ENCODE measurements around the gene RPTOR. TPM values are rescaled to one million over a fixed set of nuclear protein-coding genes. Genes with fewer than 3 reads are reported as not detected.
A peak's percentile ranks its signal among the peaks of the same experiment; 100 is the strongest.

The RPTOR gene
- polyA plus RNA-seq, 1 experiment: 10.8 TPM

DNA sequence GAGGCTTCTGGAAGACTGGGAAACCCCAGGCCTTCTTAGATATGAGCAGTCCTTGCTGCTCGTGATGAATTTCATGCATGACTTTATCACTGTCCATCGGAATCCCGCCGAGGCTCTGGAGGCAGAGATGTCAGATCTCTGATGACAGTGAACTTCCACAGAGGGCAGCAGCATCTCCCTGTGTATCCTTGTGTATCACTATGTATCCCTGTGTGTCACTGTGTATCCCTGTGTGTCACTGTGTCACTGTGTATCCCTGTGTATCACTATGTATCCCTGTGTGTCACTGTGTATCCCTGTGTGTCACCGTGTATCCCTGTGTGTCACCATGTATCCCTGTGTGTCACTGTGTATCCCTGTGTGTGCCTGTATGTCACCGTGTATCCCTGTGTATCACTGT, 286.9 kb downstream of the RPTOR start:
- TF ChIP-seq, protein P1, sequence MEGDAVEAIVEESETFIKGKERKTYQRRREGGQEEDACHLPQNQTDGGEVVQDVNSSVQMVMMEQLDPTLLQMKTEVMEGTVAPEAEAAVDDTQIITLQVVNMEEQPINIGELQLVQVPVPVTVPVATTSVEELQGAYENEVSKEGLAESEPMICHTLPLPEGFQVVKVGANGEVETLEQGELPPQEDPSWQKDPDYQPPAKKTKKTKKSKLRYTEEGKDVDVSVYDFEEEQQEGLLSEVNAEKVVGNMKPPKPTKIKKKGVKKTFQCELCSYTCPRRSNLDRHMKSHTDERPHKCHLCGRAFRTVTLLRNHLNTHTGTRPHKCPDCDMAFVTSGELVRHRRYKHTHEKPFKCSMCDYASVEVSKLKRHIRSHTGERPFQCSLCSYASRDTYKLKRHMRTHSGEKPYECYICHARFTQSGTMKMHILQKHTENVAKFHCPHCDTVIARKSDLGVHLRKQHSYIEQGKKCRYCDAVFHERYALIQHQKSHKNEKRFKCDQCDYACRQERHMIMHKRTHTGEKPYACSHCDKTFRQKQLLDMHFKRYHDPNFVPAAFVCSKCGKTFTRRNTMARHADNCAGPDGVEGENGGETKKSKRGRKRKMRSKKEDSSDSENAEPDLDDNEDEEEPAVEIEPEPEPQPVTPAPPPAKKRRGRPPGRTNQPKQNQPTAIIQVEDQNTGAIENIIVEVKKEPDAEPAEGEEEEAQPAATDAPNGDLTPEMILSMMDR (IDR thresholded peaks at IDR 0.05; ENCODE audit: insufficient read depth, low read depth, low read length): no peak
- ChIA-PET POLR2A (no interaction called here), CTCF (no interaction called here)
- Histone ChIP-seq H3K4me3 (ENCODE audit: low read depth, low read length) (no peak overlapping the region), H3K27me3 (ENCODE audit: control insufficient read depth, insufficient read depth, low read length) (no peaks in the 10 kb centered on the region), H3K36me3 (ENCODE audit: control insufficient read depth, insufficient read depth, low read length) (peaks cover 5% of the 10 kb centered on the region)
- DNase-seq (ENCODE audit: low read depth): no peak

DNA sequence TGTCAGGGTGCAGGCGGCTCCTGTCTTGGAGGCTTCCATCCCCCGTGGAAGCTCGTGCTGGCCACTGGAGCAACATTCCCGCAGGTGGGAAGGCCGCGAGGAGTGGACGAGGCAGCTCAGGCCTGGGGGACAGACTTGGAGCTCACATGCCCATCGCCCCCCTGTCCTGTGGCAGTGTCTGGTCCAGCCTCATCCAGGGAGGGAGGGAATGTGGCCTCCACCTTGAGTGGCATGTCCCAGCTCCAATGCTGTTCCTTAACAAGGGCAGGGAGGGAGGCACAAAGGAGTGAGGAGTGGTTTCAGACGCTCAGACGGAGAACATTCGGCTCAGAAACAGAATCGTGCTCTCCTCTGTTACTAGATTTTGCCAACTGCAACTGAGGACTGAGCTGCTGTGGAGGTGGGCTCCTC, 287.6 kb downstream of the RPTOR start:
- ChIA-PET POLR2A (no interaction called here), CTCF (interaction anchor here (0.8 to 1.7 kb wide), 2 partner anchors 9 to 14 kb away, joined by 4 to 5 read pairs; no protein-coding TSS in a partner anchor)
- no peak for DNase-seq (ENCODE audit: low read depth)
- no peaks in the 10 kb centered on the region for H3K27me3 ChIP-seq (ENCODE audit: control insufficient read depth, insufficient read depth, low read length)
- peak overlapping the region; percentile 39 for H3K4me3 ChIP-seq (ENCODE audit: low read depth, low read length)
- peaks cover 3% of the 10 kb centered on the region for H3K36me3 ChIP-seq (ENCODE audit: control insufficient read depth, insufficient read depth, low read length)
- TF ChIP-seq, protein P1 (IDR thresholded peaks at IDR 0.05; ENCODE audit: insufficient read depth, low read depth, low read length): no peak

DNA sequence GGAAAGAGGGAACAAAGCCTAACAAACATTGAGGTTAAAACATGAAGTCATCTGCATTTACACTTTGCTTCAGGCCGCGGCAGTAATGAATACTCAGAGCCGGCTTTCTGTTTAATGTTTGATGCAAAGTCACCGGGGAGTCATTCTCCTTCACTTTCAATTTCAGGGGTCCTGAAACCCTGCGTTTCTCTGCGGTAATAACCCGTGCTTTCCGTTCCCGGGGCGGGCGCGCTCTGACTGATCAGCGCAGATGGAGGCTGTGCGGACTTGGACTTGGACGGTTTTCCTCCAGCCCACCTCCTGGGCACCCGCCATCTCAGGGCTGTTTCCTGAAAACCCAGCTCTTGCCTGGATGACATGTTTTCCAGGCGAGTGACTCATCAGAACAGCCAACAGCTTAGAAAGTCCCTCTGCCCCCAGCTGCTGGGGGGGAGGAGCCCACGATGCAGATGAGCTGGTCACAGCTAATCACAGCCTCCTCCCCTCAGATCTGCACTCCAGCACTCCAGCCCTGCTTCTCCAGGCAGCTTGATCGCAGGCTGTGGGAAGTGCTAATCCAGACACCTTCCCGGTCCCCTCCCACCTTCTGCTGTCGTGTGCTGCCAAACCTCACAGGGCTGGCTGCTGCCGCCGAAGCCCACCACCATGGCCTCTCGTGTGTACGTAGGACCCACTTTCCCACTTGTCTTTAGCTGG, 288.4 kb downstream of the RPTOR start:
- ChIA-PET CTCF (interaction anchor here (0.5 to 1.9 kb wide), 8 partner anchors 8 to 302 kb away, joined by 3 to 7 read pairs (median 3); no protein-coding TSS in a partner anchor), POLR2A (interaction anchor here (0.6 kb wide), 2 partner anchors 26 to 408 kb away, joined by 3 to 5 read pairs; no protein-coding TSS in a partner anchor)
- peak; percentile 91 for DNase-seq (ENCODE audit: low read depth)
- Histone ChIP-seq H3K27me3 (ENCODE audit: control insufficient read depth, insufficient read depth, low read length) (no peaks in the 10 kb centered on the region), H3K36me3 (ENCODE audit: control insufficient read depth, insufficient read depth, low read length) (peaks cover 1% of the 10 kb centered on the region), H3K4me3 (ENCODE audit: low read depth, low read length) (peak overlapping the region; percentile 39)
- TF ChIP-seq, protein P1 (IDR thresholded peaks at IDR 0.05; ENCODE audit: insufficient read depth, low read depth, low read length): no peak

DNA sequence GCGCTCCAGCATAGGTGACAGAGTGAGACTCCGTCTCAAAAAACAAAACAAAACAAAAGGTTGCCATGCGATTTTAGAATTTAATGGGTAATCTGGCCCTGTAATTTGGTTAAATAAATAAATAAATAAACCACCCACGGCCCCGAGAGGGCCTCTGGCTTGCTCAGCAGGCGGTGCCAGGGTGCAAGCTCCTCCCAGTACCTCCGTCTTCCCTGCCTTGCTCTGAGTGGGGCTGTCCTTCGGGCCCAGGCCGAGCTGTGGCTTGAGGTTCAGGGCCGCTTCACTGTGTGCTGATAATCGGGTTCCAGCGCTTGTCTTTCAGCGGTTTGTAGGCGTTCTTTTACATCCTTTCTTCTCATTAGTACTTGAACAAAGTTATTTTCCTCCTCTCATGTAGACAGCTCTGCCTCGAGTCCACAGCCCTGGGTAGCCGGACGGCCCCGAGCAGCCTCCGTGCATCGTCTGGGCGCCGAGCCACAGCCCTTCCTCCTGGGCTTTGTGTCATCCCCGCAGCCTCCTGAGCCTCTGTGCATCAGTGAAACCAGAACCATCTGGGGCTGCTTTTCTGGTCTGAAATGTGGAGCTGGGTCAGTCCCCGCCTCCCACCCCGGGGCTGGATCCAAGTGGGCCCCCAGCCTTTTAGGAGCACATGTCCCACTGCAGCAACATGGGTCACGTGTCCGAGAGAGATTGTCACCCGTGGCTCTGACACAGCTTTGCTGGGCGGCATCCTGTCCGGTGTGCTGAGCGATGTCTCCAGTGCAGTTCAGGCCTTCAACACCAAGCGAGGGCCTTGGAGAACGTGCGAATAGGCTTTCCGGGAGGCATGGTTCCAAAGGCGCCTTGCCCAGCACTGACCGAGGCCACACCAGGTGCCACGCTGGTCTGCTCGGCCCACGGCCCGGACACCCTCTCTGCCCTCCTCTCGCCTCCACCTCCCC, 289.6 kb downstream of the RPTOR start:
- TF ChIP-seq, protein P1 (IDR thresholded peaks at IDR 0.05; ENCODE audit: insufficient read depth, low read depth, low read length): no peak
- POLR2A ChIA-PET: interaction anchor here (0.6 kb wide), 2 partner anchors 25 to 407 kb away, joined by 3 to 5 read pairs; no protein-coding TSS in a partner anchor
- Histone ChIP-seq H3K4me3 (ENCODE audit: low read depth, low read length) (peak overlapping the region; percentile 39), H3K36me3 (ENCODE audit: control insufficient read depth, insufficient read depth, low read length) (peaks cover 2% of the 10 kb centered on the region; the same call in 1 of the 2 replicates), H3K27me3 (ENCODE audit: control insufficient read depth, insufficient read depth, low read length) (no peaks in the 10 kb centered on the region)
- CTCF ChIA-PET: interaction anchor here (0.5 to 1.9 kb wide), 8 partner anchors 16 to 303 kb away, joined by 3 to 5 read pairs (median 3); no protein-coding TSS in a partner anchor
- peak; percentile 58 for DNase-seq (ENCODE audit: low read depth)

DNA sequence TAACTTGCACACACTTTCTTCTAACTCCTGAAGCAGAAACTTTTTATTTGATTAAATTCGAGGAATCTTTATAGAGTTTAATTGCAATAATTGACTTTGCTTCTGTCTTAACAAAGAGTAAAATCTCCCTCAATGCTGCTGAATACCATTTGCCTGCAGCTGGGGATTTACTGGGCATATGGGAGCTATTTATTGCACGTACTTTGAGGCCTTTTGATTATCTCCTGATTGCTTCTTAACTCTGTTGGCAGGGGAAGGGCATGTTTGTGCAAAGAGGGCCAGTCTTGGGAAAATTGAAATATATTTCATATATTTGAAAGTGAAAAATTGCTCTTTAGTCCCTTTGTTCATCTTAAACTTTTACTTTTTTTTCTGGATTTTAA, 290.2 kb downstream of the RPTOR start:
- ChIA-PET POLR2A (no interaction called here), CTCF (interaction anchor here (1.9 kb wide), 1 partner anchor 57 kb away, joined by 5 read pairs; no protein-coding TSS in a partner anchor)
- no peak for DNase-seq (ENCODE audit: low read depth)
- Histone ChIP-seq H3K27me3 (ENCODE audit: control insufficient read depth, insufficient read depth, low read length) (no peaks in the 10 kb centered on the region), H3K4me3 (ENCODE audit: low read depth, low read length) (no peak overlapping the region), H3K36me3 (ENCODE audit: control insufficient read depth, insufficient read depth, low read length) (peaks cover 2% of the 10 kb centered on the region; the same call in 1 of the 2 replicates)
- TF ChIP-seq, protein P1 (IDR thresholded peaks at IDR 0.05; ENCODE audit: insufficient read depth, low read depth, low read length): no peak

All from BJ (cell line).